ENCODE data around the gene KIF3A. TPM values are rescaled to one million over a fixed set of nuclear protein-coding genes. Genes with fewer than 3 reads are reported as not detected.
A peak's percentile ranks its signal among the peaks of the same experiment; 100 is the strongest.

KIF3A gene
- total and polyA plus RNA-seq, 3 donors from 2014 or later, result 23.2 to 38.6 (median 30.8) TPM

GRCh38 chr5:132758451-132758850, 21.1 kb upstream of the KIF3A start:
- no peaks in the 10 kb centered on the region for H3K9me3 ChIP-seq
- H3K4me1 ChIP-seq, result no peaks in the 10 kb centered on the region
- no peaks in the 10 kb centered on the region for H3K36me3 ChIP-seq (ENCODE audit: low read depth, missing control alignments)
- intact Hi-C loops (cut with DNase I; ENCODE audit: low total_unique reads), result no loop called here
- WGBS, 2 donors, result 87 to 93% methylated on average over 13 of the region's 13 CpGs
- TF ChIP-seq CTCF (IDR thresholded peaks at IDR 0.05) (no peak), POLR2A (IDR thresholded peaks at IDR 0.05) (no peak)
- H3K27me3 ChIP-seq, result no peaks in the 10 kb centered on the region
- no peak overlapping the region for H3K4me3 ChIP-seq
- DNase-seq, result no peak
- H3K27ac ChIP-seq, result no peak overlapping the region

- no peak for TF ChIP-seq CTCF (IDR thresholded peaks at IDR 0.05)
- no peak for TF ChIP-seq POLR2A (IDR thresholded peaks at IDR 0.05)
- H3K36me3 ChIP-seq (ENCODE audit: low read depth, missing control alignments), result no peaks in the 10 kb centered on the region
- intact Hi-C loops (cut with DNase I; ENCODE audit: low total_unique reads), result no loop called here
- H3K27ac ChIP-seq, result no peak overlapping the region
- no peaks in the 10 kb centered on the region for H3K27me3 ChIP-seq
- H3K4me1 ChIP-seq, result peaks cover 3% of the 10 kb centered on the region
- no peak overlapping the region for H3K4me3 ChIP-seq
- 89% methylated on average over 5 of the region's 5 CpGs for WGBS, 2 donors
- no peaks in the 10 kb centered on the region for H3K9me3 ChIP-seq
- no peak for DNase-seq
Measured at GRCh38 chr5:132756542-132756941, 19.2 kb upstream of the KIF3A start.

GRCh38 chr5:132754947-132755346, 17.6 kb upstream of the KIF3A start:
- no peaks in the 10 kb centered on the region for H3K27me3 ChIP-seq
- H3K4me1 ChIP-seq, result peaks cover 3% of the 10 kb centered on the region
- no peak for DNase-seq
- intact Hi-C loops (cut with DNase I; ENCODE audit: low total_unique reads), result no loop called here
- TF ChIP-seq POLR2A (IDR thresholded peaks at IDR 0.05) (no peak), CTCF (IDR thresholded peaks at IDR 0.05) (no peak)
- no peak overlapping the region for H3K27ac ChIP-seq
- H3K4me3 ChIP-seq, result no peak overlapping the region
- H3K9me3 ChIP-seq, result no peaks in the 10 kb centered on the region
- H3K36me3 ChIP-seq (ENCODE audit: low read depth, missing control alignments), result no peaks in the 10 kb centered on the region

- intact Hi-C loops (cut with DNase I; ENCODE audit: low total_unique reads), result no loop called here
- peaks cover 3% of the 10 kb centered on the region for H3K4me1 ChIP-seq
- H3K27me3 ChIP-seq, result no peaks in the 10 kb centered on the region
- H3K4me3 ChIP-seq, result no peak overlapping the region
- DNase-seq, result no peak
- TF ChIP-seq CTCF (IDR thresholded peaks at IDR 0.05) (no peak), POLR2A (IDR thresholded peaks at IDR 0.05) (no peak)
- no peaks in the 10 kb centered on the region for H3K9me3 ChIP-seq
- WGBS, 2 donors, result 95 to 99% methylated on average over 4 of the region's 4 CpGs
- no peak overlapping the region for H3K27ac ChIP-seq
- H3K36me3 ChIP-seq (ENCODE audit: low read depth, missing control alignments), result no peaks in the 10 kb centered on the region
Measured at GRCh38 chr5:132754111-132754510, 16.8 kb upstream of the KIF3A start.

GRCh38 chr5:132753135-132753987, 16.0 kb upstream of the KIF3A start:
- intact Hi-C loops (cut with DNase I; ENCODE audit: low total_unique reads), result no loop called here
- H3K36me3 ChIP-seq (ENCODE audit: low read depth, missing control alignments), result no peaks in the 10 kb centered on the region
- H3K9me3 ChIP-seq, result no peaks in the 10 kb centered on the region
- no peaks in the 10 kb centered on the region for H3K27me3 ChIP-seq
- no peak overlapping the region for H3K27ac ChIP-seq
- TF ChIP-seq POLR2A (IDR thresholded peaks at IDR 0.05), result no peak
- DNase-seq, result peak; percentile 50
- WGBS, 2 donors, result 80 to 83% methylated on average over 2 of the region's 2 CpGs
- H3K4me3 ChIP-seq, result no peak overlapping the region
- peaks cover 3% of the 10 kb centered on the region for H3K4me1 ChIP-seq

Data from testis (tissue), 3 donors.